ENCODE measurements around the gene FGGY. TPM values are rescaled to one million over a fixed set of nuclear protein-coding genes. Genes with fewer than 3 reads are reported as not detected.
A peak's percentile ranks its signal among the peaks of the same experiment; 100 is the strongest.

The FGGY gene
- total and polyA plus RNA-seq, 2 donors (not counting 3 experiments of a cell fraction or from before 2014, with no cell fraction given) = 5.6 to 6.4 TPM

DNA sequence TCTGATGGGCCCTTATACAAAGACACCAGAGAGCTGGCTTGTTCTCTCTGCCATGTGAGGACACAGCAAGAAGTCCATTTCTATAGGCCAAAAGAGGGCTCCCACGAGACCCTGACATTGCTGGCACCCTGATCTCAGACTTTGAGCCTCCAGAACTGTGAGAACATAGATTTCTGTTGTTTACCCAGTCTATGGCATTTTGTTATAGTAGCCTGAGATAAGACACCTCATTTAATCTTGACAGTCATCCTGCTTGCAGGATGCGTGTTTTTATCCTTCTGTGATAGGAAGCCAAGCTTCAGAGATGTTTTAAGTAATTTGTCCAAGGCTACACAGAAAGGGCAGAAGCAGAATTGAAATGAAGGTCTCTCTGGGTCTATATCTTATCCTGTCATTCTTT, 379.0 kb downstream of the FGGY start:
- TF ChIP-seq EZH2 (IDR thresholded peaks at IDR 0.05; ENCODE audit: borderline replicate concordance, low read depth, low read length, severe bottlenecking) (no peak), POLR2A (IDR thresholded peaks at IDR 0.05; ENCODE audit: low read depth, low read length) (no peak), JUN (IDR thresholded peaks at IDR 0.05; ENCODE audit: borderline replicate concordance, insufficient read depth, insufficient read length, low read depth) (no peak), MYC (IDR thresholded peaks at IDR 0.05; ENCODE audit: low read depth, low read length) (no peak)
- TF ChIP-seq, protein P1, sequence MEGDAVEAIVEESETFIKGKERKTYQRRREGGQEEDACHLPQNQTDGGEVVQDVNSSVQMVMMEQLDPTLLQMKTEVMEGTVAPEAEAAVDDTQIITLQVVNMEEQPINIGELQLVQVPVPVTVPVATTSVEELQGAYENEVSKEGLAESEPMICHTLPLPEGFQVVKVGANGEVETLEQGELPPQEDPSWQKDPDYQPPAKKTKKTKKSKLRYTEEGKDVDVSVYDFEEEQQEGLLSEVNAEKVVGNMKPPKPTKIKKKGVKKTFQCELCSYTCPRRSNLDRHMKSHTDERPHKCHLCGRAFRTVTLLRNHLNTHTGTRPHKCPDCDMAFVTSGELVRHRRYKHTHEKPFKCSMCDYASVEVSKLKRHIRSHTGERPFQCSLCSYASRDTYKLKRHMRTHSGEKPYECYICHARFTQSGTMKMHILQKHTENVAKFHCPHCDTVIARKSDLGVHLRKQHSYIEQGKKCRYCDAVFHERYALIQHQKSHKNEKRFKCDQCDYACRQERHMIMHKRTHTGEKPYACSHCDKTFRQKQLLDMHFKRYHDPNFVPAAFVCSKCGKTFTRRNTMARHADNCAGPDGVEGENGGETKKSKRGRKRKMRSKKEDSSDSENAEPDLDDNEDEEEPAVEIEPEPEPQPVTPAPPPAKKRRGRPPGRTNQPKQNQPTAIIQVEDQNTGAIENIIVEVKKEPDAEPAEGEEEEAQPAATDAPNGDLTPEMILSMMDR (IDR thresholded peaks at IDR 0.05; ENCODE audit: extremely low read depth in 1 of 2, insufficient read depth in 1 of 2, low read depth in 1 of 2, low read length in 2 of 2) = no peak
- Histone ChIP-seq H3K27ac (ENCODE audit: insufficient read depth, low read depth, low read length) (no peak overlapping the region), H3K4me3 (replicated peaks in 1 of 3; ENCODE audit: insufficient read depth in 1 of 3, low read depth in 1 of 3, low read length in 3 of 3) (no peak overlapping the region), H3K4me1 (ENCODE audit: control insufficient read depth, extremely low read depth, insufficient read depth, low read length) (peaks cover 34% of the 10 kb centered on the region), H3K9me1 (replicated peaks; ENCODE audit: control insufficient read depth, extremely low read depth, insufficient read depth, low read length) (no peaks in the 10 kb centered on the region), H3K9me3 (replicated peaks; ENCODE audit: control insufficient read depth, insufficient read depth, low read length) (no peaks in the 10 kb centered on the region), H3K79me2 (ENCODE audit: control insufficient read depth, insufficient read depth, low read length) (no peaks in the 10 kb centered on the region), H3K36me3 (ENCODE audit: control insufficient read depth in 2 of 2, extremely low read depth in 1 of 2, insufficient read depth in 2 of 2, low read length in 2 of 2) (no peaks in the 10 kb centered on the region), H3K4me2 (ENCODE audit: insufficient read depth, low read length) (no peak overlapping the region), H3K27me3 (ENCODE audit: control insufficient read depth in 2 of 2, insufficient read depth in 2 of 2, low read length in 2 of 2) (no peaks in the 10 kb centered on the region), H4K20me1 (replicated peaks; ENCODE audit: control insufficient read depth, extremely low read depth, insufficient read depth, low read length) (no peaks in the 10 kb centered on the region), H3K9ac (replicated peaks; ENCODE audit: extremely low read depth, insufficient read depth, low read length) (no peak overlapping the region), H2AFZ (ENCODE audit: low read depth, low read length) (no peak overlapping the region)
- CTCF ChIA-PET = interaction anchor here (0.8 kb wide), 1 partner anchor 23 kb away, joined by 3 read pairs; no protein-coding TSS in a partner anchor
- POLR2A ChIA-PET = no interaction called here
- intact Hi-C loops (cut with micrococcal nuclease) = loop anchor here (10.0 kb wide), 1 partner anchor 251 kb away; no protein-coding TSS in a partner anchor
- no TSS peak for BruUV-seq (replicated peaks)
- dilution Hi-C loops (cut with MboI; ENCODE audit: extremely low pct_ligation_motif_present, low sequenced_read_pairs) = no loop called here
- DNase-seq (ENCODE audit: low read depth, low spot score) = no peak
- no peak for FAIRE-seq

GRCh38 chr1:59678040-59678439, 381.1 kb downstream of the FGGY start:
- Histone ChIP-seq H3K4me3 (replicated peaks in 1 of 3; ENCODE audit: insufficient read depth in 1 of 3, low read depth in 1 of 3, low read length in 3 of 3) (no peak overlapping the region), H3K27me3 (ENCODE audit: control insufficient read depth in 2 of 2, insufficient read depth in 2 of 2, low read length in 2 of 2) (no peaks in the 10 kb centered on the region), H3K9me3 (replicated peaks; ENCODE audit: control insufficient read depth, insufficient read depth, low read length) (no peaks in the 10 kb centered on the region), H3K79me2 (ENCODE audit: control insufficient read depth, insufficient read depth, low read length) (no peaks in the 10 kb centered on the region), H3K9ac (replicated peaks; ENCODE audit: extremely low read depth, insufficient read depth, low read length) (no peak overlapping the region), H3K27ac (ENCODE audit: insufficient read depth, low read depth, low read length) (peak overlapping the region; percentile 65), H2AFZ (ENCODE audit: low read depth, low read length) (no peak overlapping the region), H3K4me1 (ENCODE audit: control insufficient read depth, extremely low read depth, insufficient read depth, low read length) (peaks cover 30% of the 10 kb centered on the region), H3K9me1 (replicated peaks; ENCODE audit: control insufficient read depth, extremely low read depth, insufficient read depth, low read length) (no peaks in the 10 kb centered on the region), H3K4me2 (ENCODE audit: insufficient read depth, low read length) (no peak overlapping the region), H3K36me3 (ENCODE audit: control insufficient read depth in 2 of 2, extremely low read depth in 1 of 2, insufficient read depth in 2 of 2, low read length in 2 of 2) (no peaks in the 10 kb centered on the region), H4K20me1 (replicated peaks; ENCODE audit: control insufficient read depth, extremely low read depth, insufficient read depth, low read length) (no peaks in the 10 kb centered on the region)
- no TSS peak for BruUV-seq (replicated peaks)
- ChIA-PET CTCF (interaction anchor here (2.6 kb wide), 1 partner anchor 21 kb away, joined by 20 read pairs; no protein-coding TSS in a partner anchor), POLR2A (no interaction called here)
- dilution Hi-C loops (cut with MboI; ENCODE audit: extremely low pct_ligation_motif_present, low sequenced_read_pairs) = no loop called here
- TF ChIP-seq EZH2 (IDR thresholded peaks at IDR 0.05; ENCODE audit: borderline replicate concordance, low read depth, low read length, severe bottlenecking) = no peak
- DNase-seq (ENCODE audit: low read depth, low spot score) (no peak), FAIRE-seq (no peak)
- intact Hi-C loops (cut with micrococcal nuclease) = loop anchor here (2.0 to 10.0 kb wide), 2 partner anchors 81 to 253 kb away; no protein-coding TSS in a partner anchor

Data from endothelial cell of umbilical vein (primary cell).